Hepatocyte (in vitro differentiated cells): ENCODE data around the gene FAM20C.

Experiments used
- EZH2 ChIP-seq: fragments of 200-600 bp; sonication (generic); IDR thresholded peaks from 2 replicates; pipeline ENCODE4 v1.6.1; 2016; ENCODE audit warnings: antibody characterized with exemption, mild to moderate bottlenecking, borderline replicate concordance
- EZH2phosphoT487 ChIP-seq: fragments of 200-600 bp; sonication (generic); IDR thresholded peaks from one replicate; pipeline ENCODE4 v1.6.1; 2018; ENCODE audit warnings: antibody characterized with exemption, mild to moderate bottlenecking, low read depth, moderate library complexity; ENCODE audit not compliant: unreplicated experiment, severe bottlenecking
- TF ChIP-seq, protein P1 (sequence below): fragments of 200-600 bp; sonication (generic); IDR thresholded peaks from 2 replicates; pipeline ENCODE4 v1.5.1; 2016; ENCODE audit warnings: antibody characterized with exemption, mild to moderate bottlenecking; ENCODE audit not compliant: poor library complexity

DNA sequence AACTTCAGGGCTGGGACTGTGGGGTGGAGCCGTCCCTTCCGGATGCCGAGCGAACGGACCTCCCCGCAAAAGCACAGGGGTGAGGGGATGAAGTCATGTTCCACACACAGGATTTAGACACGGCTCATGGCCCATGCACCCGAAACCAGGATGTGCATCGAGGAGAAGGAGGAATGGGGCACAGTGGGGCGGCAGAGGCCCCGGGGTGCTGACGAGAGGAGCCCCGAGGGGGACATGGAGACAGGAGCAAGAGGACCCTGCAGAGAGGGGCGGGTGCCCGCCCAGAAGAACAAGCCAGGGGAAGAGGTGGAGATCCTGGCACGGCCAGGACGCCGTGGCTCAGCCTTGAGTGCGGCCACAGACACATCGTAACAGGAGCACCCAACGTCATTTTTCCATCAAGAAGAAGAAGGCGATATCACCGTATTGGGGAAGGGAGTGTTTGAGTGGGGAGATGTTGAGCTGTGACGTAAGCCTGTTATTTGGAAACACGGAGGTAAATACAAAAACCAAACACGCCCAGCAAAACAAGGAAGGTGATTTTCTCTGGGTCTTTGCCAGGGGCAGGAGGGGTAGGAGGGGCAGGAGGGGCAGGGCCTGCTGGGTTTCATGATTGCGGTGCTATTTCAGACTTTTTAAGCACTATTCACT is 72.3 kb downstream of the FAM20C start:
- TF ChIP-seq, protein P1, sequence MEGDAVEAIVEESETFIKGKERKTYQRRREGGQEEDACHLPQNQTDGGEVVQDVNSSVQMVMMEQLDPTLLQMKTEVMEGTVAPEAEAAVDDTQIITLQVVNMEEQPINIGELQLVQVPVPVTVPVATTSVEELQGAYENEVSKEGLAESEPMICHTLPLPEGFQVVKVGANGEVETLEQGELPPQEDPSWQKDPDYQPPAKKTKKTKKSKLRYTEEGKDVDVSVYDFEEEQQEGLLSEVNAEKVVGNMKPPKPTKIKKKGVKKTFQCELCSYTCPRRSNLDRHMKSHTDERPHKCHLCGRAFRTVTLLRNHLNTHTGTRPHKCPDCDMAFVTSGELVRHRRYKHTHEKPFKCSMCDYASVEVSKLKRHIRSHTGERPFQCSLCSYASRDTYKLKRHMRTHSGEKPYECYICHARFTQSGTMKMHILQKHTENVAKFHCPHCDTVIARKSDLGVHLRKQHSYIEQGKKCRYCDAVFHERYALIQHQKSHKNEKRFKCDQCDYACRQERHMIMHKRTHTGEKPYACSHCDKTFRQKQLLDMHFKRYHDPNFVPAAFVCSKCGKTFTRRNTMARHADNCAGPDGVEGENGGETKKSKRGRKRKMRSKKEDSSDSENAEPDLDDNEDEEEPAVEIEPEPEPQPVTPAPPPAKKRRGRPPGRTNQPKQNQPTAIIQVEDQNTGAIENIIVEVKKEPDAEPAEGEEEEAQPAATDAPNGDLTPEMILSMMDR, result no peak
- TF ChIP-seq EZH2 (no peak), EZH2phosphoT487 (no peak)
